ENCODE results near the gene TCFL5.

TCFL5 gene

DNA sequence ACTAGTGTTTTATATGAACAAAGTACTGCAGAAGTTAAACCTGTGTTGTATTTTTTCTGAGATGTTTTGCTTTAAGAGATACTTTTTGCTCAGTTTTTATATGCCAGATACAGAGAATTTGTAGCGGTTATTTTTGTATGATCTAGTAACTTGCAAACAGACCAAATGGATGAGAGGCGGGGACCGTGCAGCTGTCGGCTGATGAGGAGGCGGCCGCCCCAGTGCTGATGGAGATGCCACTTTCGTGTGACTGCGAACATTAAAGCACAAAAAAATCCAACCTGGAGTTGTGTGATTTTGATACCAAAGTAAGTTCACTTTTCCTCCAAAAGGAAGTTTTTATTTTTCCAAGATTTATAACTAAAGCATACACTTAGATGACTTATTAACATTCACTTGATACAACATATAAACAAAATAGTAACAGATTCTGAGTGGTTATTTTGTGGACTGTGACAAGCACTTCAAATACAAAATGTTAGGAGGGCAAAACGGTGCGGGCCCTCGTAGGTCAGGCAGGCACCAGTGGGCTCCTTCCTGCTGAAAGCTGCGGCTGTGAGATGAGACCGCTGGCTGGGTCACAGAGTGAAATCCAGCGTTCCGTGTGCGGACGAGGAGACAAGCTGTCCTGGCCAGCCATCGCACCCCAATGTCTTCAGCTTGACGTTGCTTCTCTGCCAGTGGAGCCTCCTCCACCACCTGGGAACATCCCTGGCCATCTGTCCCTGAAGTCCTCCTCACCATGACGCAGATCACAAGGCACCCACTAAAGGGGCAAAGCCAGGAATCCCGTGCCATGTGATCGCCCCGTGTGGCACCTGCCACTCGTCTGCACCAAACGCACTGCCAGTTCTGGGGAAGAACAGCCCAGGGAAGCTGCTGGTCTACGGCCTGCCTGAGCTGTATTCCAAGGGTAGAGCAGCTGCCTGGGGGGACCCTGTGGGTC, 61.0 kb downstream of the TCFL5 start:
- H3K9me2 ChIP-seq (replicated peaks; ENCODE audit: insufficient read depth, low read length): no peaks in the 10 kb centered on the region
- no peak overlapping the region for H3K27ac ChIP-seq (ENCODE audit: low read depth, low read length)
- no peak for TF ChIP-seq EZH2phosphoT487 (conservative IDR thresholded peaks at IDR 0.05; ENCODE audit: low read length)
- TF ChIP-seq, protein P1, sequence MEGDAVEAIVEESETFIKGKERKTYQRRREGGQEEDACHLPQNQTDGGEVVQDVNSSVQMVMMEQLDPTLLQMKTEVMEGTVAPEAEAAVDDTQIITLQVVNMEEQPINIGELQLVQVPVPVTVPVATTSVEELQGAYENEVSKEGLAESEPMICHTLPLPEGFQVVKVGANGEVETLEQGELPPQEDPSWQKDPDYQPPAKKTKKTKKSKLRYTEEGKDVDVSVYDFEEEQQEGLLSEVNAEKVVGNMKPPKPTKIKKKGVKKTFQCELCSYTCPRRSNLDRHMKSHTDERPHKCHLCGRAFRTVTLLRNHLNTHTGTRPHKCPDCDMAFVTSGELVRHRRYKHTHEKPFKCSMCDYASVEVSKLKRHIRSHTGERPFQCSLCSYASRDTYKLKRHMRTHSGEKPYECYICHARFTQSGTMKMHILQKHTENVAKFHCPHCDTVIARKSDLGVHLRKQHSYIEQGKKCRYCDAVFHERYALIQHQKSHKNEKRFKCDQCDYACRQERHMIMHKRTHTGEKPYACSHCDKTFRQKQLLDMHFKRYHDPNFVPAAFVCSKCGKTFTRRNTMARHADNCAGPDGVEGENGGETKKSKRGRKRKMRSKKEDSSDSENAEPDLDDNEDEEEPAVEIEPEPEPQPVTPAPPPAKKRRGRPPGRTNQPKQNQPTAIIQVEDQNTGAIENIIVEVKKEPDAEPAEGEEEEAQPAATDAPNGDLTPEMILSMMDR (IDR thresholded peaks at IDR 0.05; ENCODE audit: insufficient read depth, low read length, poor library complexity, severe bottlenecking): no peak
- peaks cover 3% of the 10 kb centered on the region for H3K79me2 ChIP-seq (ENCODE audit: insufficient read depth, low read length)
- peaks cover 17% of the 10 kb centered on the region for H3F3A ChIP-seq (ENCODE audit: insufficient read depth)
- no peak overlapping the region for H2AFZ ChIP-seq (ENCODE audit: low read depth, low read length, severe bottlenecking)
- no peaks in the 10 kb centered on the region for H3K36me3 ChIP-seq (ENCODE audit: low read length)
- no peak overlapping the region for H3K4me2 ChIP-seq (ENCODE audit: low read depth, low read length, poor library complexity, severe bottlenecking)
- H4K20me1 ChIP-seq (ENCODE audit: low read depth, low read length): no peaks in the 10 kb centered on the region; the same call in 1 of the 2 replicates
- no peaks in the 10 kb centered on the region for H3K9me3 ChIP-seq (ENCODE audit: insufficient read depth, low read length)
- H3K9ac ChIP-seq (ENCODE audit: low read length): no peak overlapping the region
- H3K27me3 ChIP-seq (ENCODE audit: low read length): no peaks in the 10 kb centered on the region
- H3K4me3 ChIP-seq (ENCODE audit: insufficient read depth, low read length, poor library complexity, severe bottlenecking): no peak overlapping the region

DNA sequence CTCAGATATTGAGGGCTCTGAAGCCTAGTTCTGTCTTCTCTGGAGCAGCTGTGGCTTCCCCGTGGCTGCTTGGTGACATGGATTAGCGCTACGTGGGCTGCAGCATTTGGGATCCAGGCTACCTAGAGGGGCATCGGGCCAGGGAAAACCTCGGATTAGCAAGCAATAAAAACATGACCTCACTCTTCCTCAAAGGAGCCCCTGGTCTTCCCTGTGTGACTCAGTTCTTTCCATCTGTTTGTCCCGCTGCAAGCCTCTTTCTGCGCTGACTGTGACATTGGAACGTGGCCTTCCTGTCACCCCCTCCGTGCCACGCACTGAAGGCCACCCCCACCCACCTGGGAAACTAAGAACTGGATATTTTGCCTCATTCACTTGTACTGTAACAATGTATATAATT, 61.7 kb downstream of the TCFL5 start:
- Histone ChIP-seq H3F3A (ENCODE audit: insufficient read depth) (peaks cover 21% of the 10 kb centered on the region), H3K36me3 (ENCODE audit: low read length) (no peaks in the 10 kb centered on the region), H3K4me2 (ENCODE audit: low read depth, low read length, poor library complexity, severe bottlenecking) (no peak overlapping the region), H3K27ac (ENCODE audit: low read depth, low read length) (no peak overlapping the region), H3K79me2 (ENCODE audit: insufficient read depth, low read length) (no peaks in the 10 kb centered on the region), H3K9me3 (ENCODE audit: insufficient read depth, low read length) (no peaks in the 10 kb centered on the region), H3K4me3 (ENCODE audit: insufficient read depth, low read length, poor library complexity, severe bottlenecking) (no peak overlapping the region), H4K20me1 (ENCODE audit: low read depth, low read length) (no peaks in the 10 kb centered on the region), H3K9me2 (replicated peaks; ENCODE audit: insufficient read depth, low read length) (no peaks in the 10 kb centered on the region), H2AFZ (ENCODE audit: low read depth, low read length, severe bottlenecking) (no peak overlapping the region), H3K27me3 (ENCODE audit: low read length) (no peaks in the 10 kb centered on the region), H3K9ac (ENCODE audit: low read length) (no peak overlapping the region)
- TF ChIP-seq, protein P1 (IDR thresholded peaks at IDR 0.05; ENCODE audit: insufficient read depth, low read length, poor library complexity, severe bottlenecking): no peak
- TF ChIP-seq EZH2phosphoT487 (conservative IDR thresholded peaks at IDR 0.05; ENCODE audit: low read length): no peak

GRCh38 chr20:62799459-62799858, 62.2 kb downstream of the TCFL5 start:
- H3K4me3 ChIP-seq (ENCODE audit: insufficient read depth, low read length, poor library complexity, severe bottlenecking): no peak overlapping the region
- no peak for TF ChIP-seq EZH2phosphoT487 (conservative IDR thresholded peaks at IDR 0.05; ENCODE audit: low read length)
- TF ChIP-seq, protein P1 (IDR thresholded peaks at IDR 0.05; ENCODE audit: insufficient read depth, low read length, poor library complexity, severe bottlenecking): no peak
- H3F3A ChIP-seq (ENCODE audit: insufficient read depth): peaks cover 25% of the 10 kb centered on the region
- no peaks in the 10 kb centered on the region for H3K79me2 ChIP-seq (ENCODE audit: insufficient read depth, low read length)
- H3K27me3 ChIP-seq (ENCODE audit: low read length): no peaks in the 10 kb centered on the region
- no peak overlapping the region for H3K4me2 ChIP-seq (ENCODE audit: low read depth, low read length, poor library complexity, severe bottlenecking)
- H3K36me3 ChIP-seq (ENCODE audit: low read length): no peaks in the 10 kb centered on the region
- no peaks in the 10 kb centered on the region for H4K20me1 ChIP-seq (ENCODE audit: low read depth, low read length)
- no peak overlapping the region for H3K27ac ChIP-seq (ENCODE audit: low read depth, low read length)
- H3K9me3 ChIP-seq (ENCODE audit: insufficient read depth, low read length): no peaks in the 10 kb centered on the region
- H2AFZ ChIP-seq (ENCODE audit: low read depth, low read length, severe bottlenecking): no peak overlapping the region
- no peaks in the 10 kb centered on the region for H3K9me2 ChIP-seq (replicated peaks; ENCODE audit: insufficient read depth, low read length)
- H3K9ac ChIP-seq (ENCODE audit: low read length): no peak overlapping the region

Measured in SU-DHL-6 (cell line).